Thyroid gland (tissue), 4 donors: ENCODE results near the gene ZNF80.

ENCODE experiments used
- CTCF ChIP-seq, 6 experiments: fragments of 200-600 bp in 3 of 6; fragments of 450-650 bp in 3 of 6; sonication (generic) in 3 of 6; IDR thresholded peaks; one replicate each; pipeline ENCODE4 v1.5.1; 2016 to 2019; ENCODE audit warnings: antibody characterized with exemption in 6 of 6, mild to moderate bottlenecking in 2 of 6, inconsistent platforms in 1 of 6, moderate library complexity in 1 of 6
- POLR2A ChIP-seq, 2 donors: fragments of 450-650 bp; IDR thresholded peaks; one replicate each; pipeline ENCODE4 v1.6.1; 2017; ENCODE audit warnings: antibody characterized with exemption in 2 of 2, mild to moderate bottlenecking in 2 of 2, moderate library complexity in 1 of 2

- TF ChIP-seq CTCF (IDR thresholded peaks at IDR 0.05) = no peak
- no peak for TF ChIP-seq POLR2A (IDR thresholded peaks at IDR 0.05)
Measured at GRCh38 chr3:114205541-114205940, 31.8 kb downstream of the ZNF80 start.
